Osteoblast (primary cell): ENCODE data around the gene L1CAM. TPM values are rescaled to one million over a fixed set of nuclear protein-coding genes. Genes with fewer than 3 reads are reported as not detected.
A peak's percentile ranks its signal among the peaks of the same experiment; 100 is the strongest.

Experiments used
- DNase-seq: peaks from one replicate; pipeline ENCODE4 v3.0.0; 2011; ENCODE audit warnings: low spot score, mixed read lengths; ENCODE audit not compliant: insufficient read length; ENCODE audit errors: missing footprints
- H2AFZ ChIP-seq: 2 replicates; pipeline ENCODE4 v1.6.0; 2011; ENCODE audit warnings: mild to moderate bottlenecking, low read length
- H3K27ac ChIP-seq: 2 replicates; pipeline ENCODE4 v1.5.1; 2011; ENCODE audit warnings: mild to moderate bottlenecking, low read depth, low read length, moderate library complexity
- H3K27me3 ChIP-seq: 2 replicates; pipeline ENCODE4 v1.6.0; 2012; ENCODE audit warnings: mild to moderate bottlenecking, control low read depth, inconsistent platforms, low read length, moderate library complexity; ENCODE audit not compliant: insufficient read depth
- H3K36me3 ChIP-seq: 2 replicates; pipeline ENCODE4 v1.5.1; 2011; ENCODE audit warnings: mild to moderate bottlenecking, low read length, control low read depth, moderate library complexity; ENCODE audit not compliant: insufficient read depth
- H3K4me1 ChIP-seq: 2 replicates; pipeline ENCODE4 v1.5.1; 2011; ENCODE audit warnings: mild to moderate bottlenecking, low read length, control low read depth, moderate library complexity; ENCODE audit not compliant: insufficient read depth
- H3K4me2 ChIP-seq: 2 replicates; pipeline ENCODE4 v1.6.0; 2011; ENCODE audit warnings: mild to moderate bottlenecking, low read length; ENCODE audit not compliant: insufficient read depth
- H3K4me3 ChIP-seq: fragments of 200-600 bp; sonication (generic); 3 replicates; pipeline ENCODE4 v1.5.1; 2012; ENCODE audit warnings: mild to moderate bottlenecking, low read length, inconsistent platforms; ENCODE audit not compliant: insufficient read depth
- H3K79me2 ChIP-seq: 2 replicates; pipeline ENCODE4 v1.6.0; 2012; ENCODE audit warnings: mild to moderate bottlenecking, low read length, control low read depth, inconsistent platforms; ENCODE audit not compliant: insufficient read depth
- H3K9me3 ChIP-seq: 2 replicates; pipeline ENCODE4 v1.5.1; 2011; ENCODE audit warnings: low read depth, low read length, control low read depth
- H4K20me1 ChIP-seq: 2 replicates; pipeline ENCODE4 v1.6.0; 2012; ENCODE audit warnings: mild to moderate bottlenecking, low read length, control low read depth; ENCODE audit not compliant: insufficient read depth
- CTCF ChIP-seq: IDR thresholded peaks from 2 replicates; pipeline ENCODE4 v1.5.1; 2011; ENCODE audit warnings: mild to moderate bottlenecking, low read depth, low read length, moderate library complexity; ENCODE audit errors: extremely low read depth
- total RNA-seq: library from RNA; depleted of rRNA; stranded (reverse); fragments of >200 nt; gene quantifications from 2 replicates; pipeline ENCODE4 v1.2.3, GENCODE V29; 2012

L1CAM gene
- total RNA-seq, 1 donor, result under 0.01 TPM

DNA sequence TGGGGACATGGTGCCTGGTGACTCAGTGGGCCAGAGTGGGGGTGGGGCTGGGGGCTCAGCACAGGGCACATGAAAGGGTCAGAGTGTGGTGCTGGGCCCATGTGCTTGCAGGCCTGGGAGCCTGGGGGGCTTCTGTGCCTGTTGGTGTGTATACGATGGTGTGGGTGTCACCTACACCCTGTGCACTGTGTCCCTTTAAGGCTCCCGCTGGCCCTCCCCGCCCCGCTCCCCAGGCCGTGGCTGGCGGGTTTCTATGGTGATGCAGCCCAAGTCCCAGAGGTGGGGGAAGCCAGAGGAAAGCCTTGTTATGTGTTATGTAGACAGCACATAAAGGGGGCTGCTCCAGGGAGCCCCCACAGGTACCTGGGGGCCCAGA is 5.5 kb downstream of the L1CAM start:
- H3K4me2 ChIP-seq, result no peak overlapping the region
- H4K20me1 ChIP-seq, result no peaks in the 10 kb centered on the region
- TF ChIP-seq CTCF, result no peak
- no peaks in the 10 kb centered on the region for H3K36me3 ChIP-seq
- no peak overlapping the region for H2AFZ ChIP-seq
- H3K9me3 ChIP-seq, result no peaks in the 10 kb centered on the region
- H3K4me3 ChIP-seq, result no peak overlapping the region
- H3K4me1 ChIP-seq, result no peaks in the 10 kb centered on the region
- peak; percentile 71 for DNase-seq
- no peaks in the 10 kb centered on the region for H3K79me2 ChIP-seq
- H3K27ac ChIP-seq, result no peak overlapping the region
- H3K27me3 ChIP-seq, result peaks cover 64% of the 10 kb centered on the region

GRCh38 chrX:153879741-153880439 is 6.1 kb downstream of the L1CAM start:
- H3K4me2 ChIP-seq, result no peak overlapping the region
- no peak overlapping the region for H3K4me3 ChIP-seq
- no peak overlapping the region for H3K27ac ChIP-seq
- no peaks in the 10 kb centered on the region for H3K4me1 ChIP-seq
- H2AFZ ChIP-seq, result no peak overlapping the region
- no peaks in the 10 kb centered on the region for H3K79me2 ChIP-seq
- H3K36me3 ChIP-seq, result no peaks in the 10 kb centered on the region
- TF ChIP-seq CTCF, result no peak
- peak; percentile 82 for DNase-seq
- H3K9me3 ChIP-seq, result no peaks in the 10 kb centered on the region
- peaks cover 59% of the 10 kb centered on the region for H3K27me3 ChIP-seq
- H4K20me1 ChIP-seq, result peaks cover 2% of the 10 kb centered on the region

GRCh38 chrX:153878969-153879653 is 6.9 kb downstream of the L1CAM start:
- H3K36me3 ChIP-seq, result no peaks in the 10 kb centered on the region
- H2AFZ ChIP-seq, result no peak overlapping the region
- no peak overlapping the region for H3K4me2 ChIP-seq
- H3K27ac ChIP-seq, result no peak overlapping the region
- H3K9me3 ChIP-seq, result no peaks in the 10 kb centered on the region
- peaks cover 9% of the 10 kb centered on the region for H4K20me1 ChIP-seq
- DNase-seq, result peak; percentile 83
- H3K4me3 ChIP-seq, result no peak overlapping the region
- no peak for TF ChIP-seq CTCF
- no peaks in the 10 kb centered on the region for H3K79me2 ChIP-seq
- no peaks in the 10 kb centered on the region for H3K4me1 ChIP-seq
- H3K27me3 ChIP-seq, result peaks cover 52% of the 10 kb centered on the region

DNA sequence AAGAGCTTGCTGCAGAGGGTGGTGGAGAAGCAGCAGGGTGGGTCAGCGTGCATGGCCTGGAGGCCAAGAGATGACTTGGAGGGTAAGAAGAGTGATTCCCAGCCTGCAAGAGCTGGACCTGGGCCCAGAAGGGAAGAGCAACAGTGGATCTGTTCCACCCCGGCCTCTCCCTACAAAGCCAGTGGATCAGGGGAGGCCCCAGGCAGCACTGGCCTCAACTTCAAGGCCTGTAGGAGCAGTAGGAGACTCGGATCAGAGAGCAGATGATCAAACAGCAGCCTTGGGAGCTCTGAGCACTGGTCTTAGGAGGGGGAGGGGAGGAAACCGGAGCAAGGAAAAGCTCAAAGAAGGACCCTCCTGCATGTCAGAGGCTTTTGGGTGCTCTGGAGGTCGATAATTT is 7.6 kb downstream of the L1CAM start:
- no peaks in the 10 kb centered on the region for H3K9me3 ChIP-seq
- H3K79me2 ChIP-seq, result no peaks in the 10 kb centered on the region
- DNase-seq, result peak; percentile 72
- H4K20me1 ChIP-seq, result peaks cover 9% of the 10 kb centered on the region
- H3K4me2 ChIP-seq, result no peak overlapping the region
- H3K4me1 ChIP-seq, result no peaks in the 10 kb centered on the region
- TF ChIP-seq CTCF, result no peak
- no peak overlapping the region for H3K4me3 ChIP-seq
- no peak overlapping the region for H2AFZ ChIP-seq
- H3K36me3 ChIP-seq, result no peaks in the 10 kb centered on the region
- no peak overlapping the region for H3K27ac ChIP-seq
- H3K27me3 ChIP-seq, result peaks cover 50% of the 10 kb centered on the region
